Right atrium auricular region (tissue), 2 donors: ENCODE measurements around the gene CMTM5. TPM values are rescaled to one million over a fixed set of nuclear protein-coding genes. Genes with fewer than 3 reads are reported as not detected.

Source experiments
- DNase-seq: peaks from one replicate; pipeline ENCODE4 v3.0.0-alpha.2; 2019; ENCODE audit warnings: low spot score
- H3K27ac ChIP-seq, 2 donors: fragments of 200-600 bp; sonication (generic); 1 replicate in 1 of 2; 2 replicates in 1 of 2; pipeline ENCODE4 v1.5.1; 2016 to 2019
- H3K27me3 ChIP-seq, 2 donors: fragments of 200-600 bp; sonication (generic); one replicate each; pipeline versions ENCODE4 v1.5.1 to v1.6.0; 2017 to 2019
- H3K36me3 ChIP-seq: fragments of 200-600 bp; sonication (generic); one replicate; pipeline ENCODE4 v1.5.1; 2016
- H3K4me1 ChIP-seq, 2 donors: fragments of 200-600 bp; sonication (generic); one replicate each; pipeline versions ENCODE4 v1.5.1 to v1.6.0; 2017 to 2019
- H3K4me3 ChIP-seq, 2 donors: fragments of 200-600 bp; sonication (generic); 1 replicate in 1 of 2; 2 replicates in 1 of 2; pipeline ENCODE4 v1.5.1; 2017 to 2019; ENCODE audit warnings: mild to moderate bottlenecking in 1 of 2, moderate library complexity in 1 of 2
- H3K9me3 ChIP-seq, 2 donors: fragments of 200-600 bp; sonication (generic); one replicate each; pipeline ENCODE4 v1.5.1; 2019
- CTCF ChIP-seq, 2 donors: fragments of 200-600 bp; sonication (generic); IDR thresholded peaks; one replicate each; pipeline ENCODE4 v1.5.1; 2019; ENCODE audit warnings: antibody characterized with exemption in 2 of 2
- total RNA-seq, 2 donors: library from RNA; depleted of rRNA; stranded (reverse); fragments of >200 nt; gene quantifications; one replicate each; pipeline ENCODE4 v1.1.0, GENCODE V29; 2016

CMTM5 gene
- total RNA-seq, 2 donors from 2014 or later: not detected

DNA sequence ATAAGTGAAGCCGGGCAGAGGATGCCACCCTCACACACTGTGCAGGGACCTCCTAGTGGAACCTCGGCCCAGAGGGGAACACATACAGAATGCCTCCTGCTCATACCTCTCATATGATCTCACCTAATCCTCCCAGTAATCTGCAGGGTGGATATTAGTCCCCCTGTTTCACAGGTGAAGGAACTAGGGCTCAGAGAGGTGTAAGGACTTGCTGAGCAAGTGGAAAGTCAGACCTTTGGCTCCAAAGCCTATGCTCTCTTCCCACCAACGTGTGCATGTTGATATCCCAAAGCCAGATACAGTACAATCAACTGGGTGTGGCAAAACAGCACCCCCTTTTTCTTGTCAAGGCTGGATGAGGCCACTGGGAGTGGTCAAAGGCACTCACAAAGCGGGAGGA is 27.1 kb downstream of the CMTM5 start:
- no peaks in the 10 kb centered on the region for H3K27me3 ChIP-seq
- DNase-seq: no peak
- no peak for TF ChIP-seq CTCF (IDR thresholded peaks at IDR 0.05)
- peaks cover 92% of the 10 kb centered on the region for H3K36me3 ChIP-seq
- peak overlapping the region; percentile 81 to 91 for H3K27ac ChIP-seq
- no peaks in the 10 kb centered on the region for H3K9me3 ChIP-seq
- H3K4me1 ChIP-seq: no peaks in the 10 kb centered on the region
- H3K4me3 ChIP-seq: peak overlapping the region; percentile 61 to 82

DNA sequence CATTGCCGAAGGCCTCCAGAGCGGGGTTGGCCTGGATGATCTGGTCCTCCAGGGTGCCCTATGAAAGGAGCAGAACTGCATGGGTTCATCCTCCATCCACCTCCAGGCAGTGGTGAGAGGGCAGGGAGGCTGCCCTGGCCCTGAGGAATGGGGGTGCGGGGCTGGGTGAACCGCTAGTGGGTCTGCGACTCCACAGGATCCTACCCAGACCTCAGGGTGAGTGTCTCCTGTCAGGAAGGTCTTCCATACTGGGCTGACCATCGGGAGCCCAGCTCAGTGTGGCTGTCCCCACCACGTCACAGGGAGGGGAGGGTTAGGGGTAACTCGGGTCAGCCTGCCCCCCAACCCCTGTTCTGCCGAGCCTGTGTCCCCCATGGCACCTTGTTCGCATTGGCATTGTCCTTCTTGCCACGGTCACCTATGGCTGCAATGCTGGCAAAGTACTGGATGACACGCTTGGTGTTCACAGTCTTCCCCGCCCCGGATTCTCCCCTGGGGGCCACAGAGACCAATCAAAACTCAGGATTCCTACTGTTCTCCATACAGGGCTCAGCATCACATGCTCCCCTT is 27.6 kb downstream of the CMTM5 start:
- H3K4me3 ChIP-seq: peak overlapping the region; percentile 61 to 82
- H3K36me3 ChIP-seq: peaks cover 86% of the 10 kb centered on the region

DNA sequence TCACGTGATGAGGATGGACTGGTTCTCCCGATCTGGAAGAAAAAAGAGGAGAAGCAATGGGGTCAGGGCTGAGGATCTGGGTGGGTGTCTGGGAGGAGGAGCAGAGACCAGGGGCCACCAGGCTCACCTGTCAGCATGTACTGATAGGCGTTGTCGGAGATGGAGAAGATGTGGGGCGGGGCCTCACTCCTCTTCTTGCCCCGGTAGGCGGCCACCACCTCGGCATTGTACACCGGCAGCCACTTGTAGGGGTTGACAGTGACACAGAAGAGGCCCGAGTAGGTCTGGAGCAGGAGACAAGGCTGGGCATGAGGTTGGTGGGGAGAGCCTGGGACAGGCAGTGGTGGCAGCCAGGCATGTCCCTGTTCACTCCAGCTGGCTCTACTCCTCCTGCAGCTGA is 28.2 kb downstream of the CMTM5 start:
- Histone ChIP-seq H3K4me1 (no peaks in the 10 kb centered on the region), H3K27ac (peak overlapping the region; percentile 81 to 91), H3K27me3 (no peaks in the 10 kb centered on the region), H3K4me3 (peak overlapping the region; percentile 61 to 82), H3K36me3 (peaks cover 80% of the 10 kb centered on the region), H3K9me3 (no peaks in the 10 kb centered on the region)
- TF ChIP-seq CTCF (IDR thresholded peaks at IDR 0.05): no peak
- DNase-seq: no peak

More for the DNA sequence above, 27.6 kb downstream of the CMTM5 start:
- Histone ChIP-seq H3K4me1 (no peaks in the 10 kb centered on the region), H3K27ac (peak overlapping the region; percentile 81 to 91), H3K9me3 (no peaks in the 10 kb centered on the region), H3K27me3 (no peaks in the 10 kb centered on the region)
- TF ChIP-seq CTCF (IDR thresholded peaks at IDR 0.05): no peak
- DNase-seq: no peak

DNA sequence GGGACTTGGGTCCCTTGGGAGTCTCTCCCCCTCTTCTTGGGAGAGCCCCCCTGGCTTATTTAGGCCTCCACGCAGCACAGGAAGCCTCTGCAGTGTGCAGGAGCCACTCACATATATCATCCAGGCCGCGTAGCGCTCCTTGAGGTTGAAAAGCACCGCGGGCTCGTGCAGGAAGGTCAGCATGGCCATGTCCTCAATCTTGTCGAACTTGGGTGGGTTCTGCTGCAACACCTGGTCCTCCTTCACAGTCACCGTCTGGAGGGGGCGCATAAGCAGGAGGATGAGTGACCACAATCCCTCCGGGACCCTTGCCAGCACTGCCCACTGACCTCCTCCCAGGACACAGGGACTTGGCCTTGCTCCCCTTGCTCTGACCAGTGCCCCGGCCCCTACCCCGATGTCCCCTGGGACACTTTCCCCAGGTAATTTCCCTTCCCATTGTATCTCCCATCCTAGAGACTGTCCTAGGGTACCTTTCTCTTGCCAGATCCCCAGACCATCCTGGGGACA is 28.7 kb downstream of the CMTM5 start:
- H3K4me3 ChIP-seq: peak overlapping the region; percentile 61 to 82
- peak overlapping the region; percentile 81 to 91 for H3K27ac ChIP-seq
- no peak for DNase-seq
- no peaks in the 10 kb centered on the region for H3K27me3 ChIP-seq
- no peaks in the 10 kb centered on the region for H3K4me1 ChIP-seq
- no peaks in the 10 kb centered on the region for H3K9me3 ChIP-seq
- no peak for TF ChIP-seq CTCF (IDR thresholded peaks at IDR 0.05)
- peaks cover 75% of the 10 kb centered on the region for H3K36me3 ChIP-seq

DNA sequence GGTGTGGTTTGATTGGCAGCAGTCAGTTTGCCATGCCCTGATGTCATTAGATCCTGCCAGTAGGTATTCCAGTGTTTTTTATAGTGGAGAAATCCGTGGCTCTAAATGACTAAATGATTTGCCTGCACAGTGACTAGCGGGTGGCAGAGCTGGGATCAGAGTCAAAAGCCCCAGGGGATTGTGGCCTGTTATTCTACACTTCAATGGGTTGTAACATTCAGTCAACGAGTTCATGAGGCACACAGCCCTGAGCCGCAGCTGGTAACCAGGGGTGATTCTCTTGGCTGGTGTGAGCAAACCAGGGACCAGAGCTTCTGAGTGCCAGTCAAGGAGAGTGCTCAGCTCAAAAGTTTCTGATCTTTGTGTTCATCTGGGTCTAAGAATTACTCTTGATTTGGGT is 29.4 kb downstream of the CMTM5 start:
- H3K9me3 ChIP-seq: no peaks in the 10 kb centered on the region
- peak overlapping the region; percentile 81 to 91 for H3K27ac ChIP-seq
- H3K4me3 ChIP-seq: peak overlapping the region; percentile 61 to 82
- H3K27me3 ChIP-seq: no peaks in the 10 kb centered on the region
- no peaks in the 10 kb centered on the region for H3K4me1 ChIP-seq
- TF ChIP-seq CTCF (IDR thresholded peaks at IDR 0.05): no peak
- H3K36me3 ChIP-seq: peaks cover 68% of the 10 kb centered on the region
- DNase-seq: no peak
